Stimulated activated CD4-positive, alpha-beta T cell treated with anti-CD3 and anti-CD28 coated beads, TNF-alpha, amount 100 ng/mL, for 1 hour (primary cell): Measurements from ENCODE around the gene LILRA5.
"Not testable (repeated sequence)": the region's sequence is repeated elsewhere in the genome, so short reads cannot be mapped to it uniquely, and the experiment has no call there.

ENCODE experiments used
- DNase-seq, 3 donors: peaks; one replicate each; pipeline ENCODE4 v3.0.0-alpha.2; 2020; ENCODE audit warnings: low read depth in 3 of 3, low spot score in 1 of 3

Gene LILRA5

DNA sequence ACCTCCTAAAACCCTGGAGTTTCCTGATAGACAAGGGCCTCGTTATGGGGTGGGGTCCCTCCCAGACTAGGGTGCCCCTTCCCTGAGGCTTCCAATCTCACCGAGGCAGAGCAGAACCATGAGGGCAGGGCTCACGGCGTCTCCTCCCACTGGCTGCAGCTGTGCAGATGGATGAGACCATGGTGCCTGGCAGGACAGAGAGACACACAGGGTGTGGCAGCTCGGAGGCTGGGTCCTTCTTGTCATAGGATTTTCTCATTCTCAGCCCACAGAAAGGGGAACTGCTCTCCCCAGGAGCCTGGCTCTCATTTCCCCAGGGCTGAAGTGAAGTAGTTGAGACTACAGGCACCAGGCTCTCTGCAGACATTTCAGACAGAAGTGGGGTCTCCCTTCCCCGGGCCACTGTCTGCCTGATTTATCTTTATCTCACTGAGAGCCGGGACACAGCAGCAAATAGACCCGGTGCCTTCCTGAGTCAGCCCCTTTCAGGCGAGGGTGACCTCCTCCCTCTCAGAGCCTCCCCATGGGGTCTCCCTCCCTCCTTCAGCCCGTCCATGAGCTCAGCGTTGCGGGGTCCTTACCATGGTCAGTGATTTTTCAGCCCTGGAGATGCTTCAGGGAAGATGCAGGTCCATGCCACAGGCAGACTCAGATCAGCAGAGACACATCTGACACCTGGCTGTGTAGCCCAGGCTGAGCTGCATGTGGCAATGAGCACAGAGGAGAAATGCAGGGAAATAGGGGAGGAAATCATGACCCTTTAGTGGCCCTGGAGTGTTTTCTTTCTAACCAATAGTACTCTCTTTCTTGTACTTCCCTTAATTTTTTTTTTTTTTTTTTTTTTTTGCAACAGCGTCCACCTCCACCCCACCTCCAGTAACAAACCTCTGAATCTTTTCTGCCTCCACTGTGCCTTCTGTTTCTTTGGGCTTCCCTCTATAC lies at the start of gene LILRA5:
Gene LILRA5, minus strand, starts transcription at position 731 of the 942 bp plus-strand sequence. Its CDS starts 147 bp downstream, at position 584.
- no peak for DNase-seq

DNA sequence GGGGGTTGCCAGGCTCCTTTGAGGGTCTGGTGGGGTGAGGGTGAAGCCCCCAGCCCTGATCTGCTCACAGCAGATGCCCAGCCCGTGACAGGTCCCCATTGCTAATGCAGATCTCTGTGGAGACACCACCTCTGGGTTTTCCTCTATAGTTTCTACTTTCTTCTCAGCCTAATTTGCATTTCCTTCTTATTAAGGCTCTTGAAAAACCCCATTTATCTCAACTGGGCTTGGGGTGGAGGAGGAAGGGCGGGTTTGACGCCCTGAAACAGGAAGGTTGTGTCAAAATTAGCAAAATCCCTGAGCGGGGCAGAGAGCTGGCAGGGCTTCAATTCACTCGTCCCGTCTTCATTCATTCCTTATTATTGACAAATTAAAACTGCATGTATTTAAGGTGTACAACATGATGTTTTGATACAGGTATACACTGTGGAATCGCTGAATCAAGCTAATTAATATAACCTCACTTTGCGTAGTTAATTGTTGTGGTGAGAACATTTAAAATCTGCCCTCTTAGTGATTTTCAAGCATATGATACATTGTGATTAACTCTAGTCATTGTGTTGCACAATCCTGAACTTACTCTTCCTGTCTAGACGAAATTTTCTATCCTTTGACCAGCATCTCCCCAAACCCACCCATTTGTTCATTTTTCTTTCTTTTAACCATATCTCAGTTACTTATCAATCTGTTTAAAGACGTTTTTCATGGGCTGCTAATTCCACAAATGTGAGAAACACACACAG lies 48.9 kb upstream of the LILRA5 start:
- not testable (repeated sequence) for DNase-seq

DNA sequence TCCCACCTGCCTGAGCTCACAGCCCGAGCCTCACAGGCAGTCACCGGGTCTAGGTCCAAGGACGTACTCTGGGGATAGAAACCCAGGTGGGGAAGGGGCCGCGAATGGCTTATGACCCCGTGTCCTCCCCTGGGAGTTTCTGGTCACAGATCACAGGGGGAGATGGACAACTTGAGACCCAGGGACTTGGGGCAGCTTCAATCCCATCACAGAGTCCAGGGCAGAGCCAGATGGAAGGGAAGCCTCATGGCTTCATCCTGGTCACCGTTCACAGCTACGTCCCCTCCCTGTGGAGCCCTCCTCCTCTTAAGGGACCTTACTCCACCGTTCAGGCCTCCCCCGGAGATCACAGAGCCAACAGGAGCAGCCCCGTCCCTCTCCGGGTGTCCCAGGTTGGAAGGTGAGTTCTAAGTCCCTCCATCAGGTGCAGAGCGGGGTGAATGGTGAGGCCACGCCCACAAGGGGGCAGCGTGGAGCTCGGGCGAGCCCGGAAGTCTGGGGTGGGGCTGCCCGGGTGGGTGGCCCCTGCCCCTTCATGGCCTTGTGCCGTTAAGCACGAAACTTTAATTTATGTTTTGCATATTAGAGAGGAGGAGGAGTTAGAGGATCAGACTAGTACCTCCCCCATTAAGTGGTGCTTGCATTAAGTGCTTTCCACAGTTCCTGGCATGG lies 46.3 kb upstream of the LILRA5 start:
- peak; percentile 28 to 63 (median 56) for DNase-seq

DNA sequence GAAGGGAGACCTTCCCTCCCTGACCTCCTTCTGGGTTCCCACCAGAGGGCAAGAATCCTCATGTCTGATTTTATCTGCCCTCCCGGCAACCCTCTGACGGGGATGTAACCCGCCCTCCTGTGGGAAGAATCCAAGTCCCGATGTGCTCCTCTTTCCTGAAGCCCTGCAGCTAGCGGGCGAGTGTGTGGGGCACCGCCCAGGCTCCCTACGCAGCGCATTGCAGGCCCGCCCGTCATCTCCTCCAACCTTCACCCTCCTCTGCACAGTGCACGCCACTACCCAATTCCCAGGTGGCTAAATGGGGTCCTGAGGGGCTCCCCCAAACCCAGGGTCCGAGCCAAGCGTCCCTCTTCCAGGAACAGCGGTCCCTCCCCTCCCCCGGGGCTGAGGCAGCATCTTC lies 44.4 kb upstream of the LILRA5 start:
- DNase-seq = no peak

DNA sequence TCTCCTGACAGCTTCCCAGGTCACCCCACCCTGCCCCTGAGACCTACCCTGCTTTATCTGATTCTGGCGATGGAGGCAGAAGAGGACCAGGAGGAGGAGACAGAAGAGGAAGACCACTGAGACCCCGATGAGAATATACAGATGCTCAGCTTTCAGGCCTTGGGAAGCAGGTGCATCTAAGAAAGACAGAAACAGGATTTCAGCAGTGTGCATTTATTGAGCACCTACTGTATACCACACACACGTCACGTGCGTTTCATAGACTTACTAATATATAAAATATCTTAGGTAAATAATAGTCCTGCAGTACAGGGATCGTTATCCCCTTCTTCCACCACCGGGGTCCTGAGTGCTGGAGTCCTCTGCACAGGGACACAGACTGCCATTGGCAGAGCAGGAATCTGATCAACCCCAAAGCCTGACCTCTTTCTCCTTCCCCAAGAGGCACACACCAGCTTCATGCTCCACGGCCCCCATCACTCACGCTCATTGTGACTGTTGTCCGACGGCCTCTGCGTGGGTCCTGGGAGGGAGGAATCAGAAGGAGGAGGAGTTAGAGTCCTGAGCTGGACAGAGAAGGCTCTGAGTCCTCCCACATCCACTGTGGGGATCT lies 43.6 kb upstream of the LILRA5 start:
- DNase-seq = no peak

DNA sequence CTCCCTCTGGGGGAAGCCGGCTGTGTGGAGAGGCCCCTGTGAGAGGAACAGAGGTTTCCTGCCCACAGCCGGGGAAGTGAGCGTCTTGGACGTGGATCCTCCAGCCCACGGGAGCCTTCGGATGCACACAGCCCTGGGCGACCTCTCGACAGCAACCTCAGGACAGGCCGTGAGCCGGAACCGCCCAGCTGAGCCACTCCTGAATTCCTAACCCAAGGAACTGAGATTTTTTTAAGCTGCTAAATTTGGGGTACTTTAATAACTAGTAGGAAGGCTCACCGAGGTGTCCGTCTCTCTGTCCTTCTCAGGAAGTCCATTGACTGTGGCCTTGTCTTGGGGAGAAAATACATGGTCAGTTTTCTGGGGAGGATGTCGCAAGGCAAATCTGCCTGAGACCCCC lies 42.7 kb upstream of the LILRA5 start:
- DNase-seq = no peak

DNA sequence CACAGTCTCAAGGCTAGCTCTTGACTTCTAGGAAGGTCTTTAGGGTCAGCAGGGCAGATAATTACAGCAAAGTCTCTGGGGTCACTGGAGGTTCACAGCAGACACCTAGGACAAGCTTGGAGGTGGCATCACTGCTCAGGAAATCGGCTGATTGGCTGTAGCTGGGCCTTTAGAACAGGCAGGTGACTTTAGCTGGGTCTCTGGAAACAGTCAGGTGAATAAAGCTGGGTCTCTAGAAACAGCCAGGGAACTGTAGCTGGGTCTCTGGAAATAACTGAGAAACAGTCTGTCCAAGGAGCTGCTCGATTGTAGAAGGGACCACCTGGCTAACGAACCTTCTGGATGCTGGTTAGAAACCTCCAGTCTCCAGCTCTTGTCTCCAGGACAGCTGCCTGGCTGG lies 41.8 kb upstream of the LILRA5 start:
- no peak for DNase-seq

DNA sequence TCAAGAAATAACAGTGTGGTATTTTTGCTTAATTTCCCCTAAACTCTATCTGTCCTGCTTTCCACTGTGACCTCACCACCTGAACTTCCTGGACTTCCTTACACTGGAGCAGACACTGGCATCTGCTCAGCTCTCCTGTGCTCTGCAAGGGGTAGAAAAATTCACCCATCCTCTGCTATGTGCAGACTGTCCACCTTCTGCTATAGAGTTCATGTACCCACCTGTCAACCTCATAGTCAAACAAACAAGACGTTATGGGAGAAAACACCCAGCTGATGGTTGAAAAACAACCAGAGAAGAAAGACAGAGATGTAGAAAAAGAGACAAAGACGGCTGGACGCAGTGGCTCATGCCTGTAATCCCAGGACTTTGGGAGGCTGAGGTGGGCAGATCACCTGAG lies 39.6 kb upstream of the LILRA5 start:
- no peak for DNase-seq

DNA sequence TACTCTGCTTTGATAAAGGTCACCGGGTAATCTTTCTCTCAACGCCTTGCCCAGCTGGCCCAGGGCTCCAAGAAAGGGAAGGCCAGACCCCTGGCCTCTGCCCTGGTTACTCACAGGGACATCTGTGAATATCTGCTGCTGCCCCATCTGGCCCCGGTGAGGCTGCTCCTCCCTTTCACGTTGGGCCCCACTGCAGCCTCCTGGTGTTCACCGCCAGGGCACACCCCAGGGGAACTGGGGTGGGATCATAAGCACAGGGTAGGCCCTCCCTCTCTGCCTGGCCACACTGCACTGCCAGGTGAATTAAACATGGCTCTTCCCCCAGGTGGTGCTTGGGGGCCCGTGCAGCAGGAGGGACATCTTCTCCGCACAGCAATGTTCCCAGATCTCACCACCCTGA lies 39.1 kb upstream of the LILRA5 start:
- DNase-seq = no peak

DNA sequence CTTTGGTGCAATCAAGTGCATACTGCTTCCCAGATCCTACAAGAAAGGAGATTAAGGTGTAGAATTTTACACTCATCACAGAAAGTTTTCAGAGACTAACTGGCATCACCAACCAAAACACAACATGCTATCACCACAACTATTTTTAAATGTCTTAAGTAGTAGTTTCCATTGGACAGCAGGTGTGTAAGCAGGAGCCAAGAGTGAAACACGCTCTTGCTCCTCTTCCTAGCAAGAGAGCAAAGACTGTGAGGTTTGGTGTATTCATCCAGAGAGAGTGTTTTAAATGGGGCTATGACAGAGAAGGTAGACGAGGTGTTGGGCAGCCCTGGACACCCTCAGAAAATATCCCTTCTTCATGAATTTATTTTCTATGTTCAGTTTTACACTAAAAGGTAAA lies 38.5 kb upstream of the LILRA5 start:
- no peak for DNase-seq

DNA sequence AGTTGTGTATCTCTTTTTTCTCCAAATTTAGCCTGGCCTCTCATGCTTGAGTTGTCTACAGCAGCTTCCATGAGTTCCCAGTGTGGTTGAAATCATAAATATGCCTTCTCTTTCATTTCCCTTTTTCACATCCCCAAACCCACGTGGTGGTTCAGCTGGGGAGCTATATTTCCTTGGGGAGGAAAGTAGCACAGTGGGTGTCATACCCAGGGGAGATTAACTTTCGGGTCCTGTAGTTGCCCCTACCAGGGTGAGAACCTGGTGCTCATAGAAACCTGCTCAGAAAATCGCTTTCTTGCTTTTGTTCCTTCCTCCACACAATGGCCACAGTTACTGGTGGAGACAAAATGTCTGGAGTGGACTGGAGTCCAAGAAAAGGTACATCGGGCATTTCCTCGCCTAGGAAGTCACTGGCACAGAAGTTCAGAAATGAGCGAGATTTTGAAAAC lies 33.0 kb upstream of the LILRA5 start:
- DNase-seq = no peak

DNA sequence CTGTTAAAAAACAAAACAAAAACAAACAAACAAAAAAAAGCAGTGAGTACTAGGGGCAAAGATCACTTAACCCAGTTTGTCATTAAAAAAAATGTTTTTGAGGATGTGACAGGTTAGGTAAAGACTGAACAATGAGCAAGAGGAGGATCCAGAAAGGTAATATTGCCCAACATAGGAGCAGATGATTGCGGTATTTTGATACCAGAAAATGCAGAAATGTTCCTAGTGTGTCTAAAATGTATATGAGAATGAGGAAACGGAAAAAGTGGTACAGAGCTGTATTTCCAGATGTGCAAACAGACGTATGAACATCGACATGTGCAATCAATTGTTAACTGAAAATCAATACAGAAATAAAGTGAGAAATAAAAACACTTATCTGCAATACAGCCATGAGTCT lies 30.9 kb upstream of the LILRA5 start:
- no peak for DNase-seq

DNA sequence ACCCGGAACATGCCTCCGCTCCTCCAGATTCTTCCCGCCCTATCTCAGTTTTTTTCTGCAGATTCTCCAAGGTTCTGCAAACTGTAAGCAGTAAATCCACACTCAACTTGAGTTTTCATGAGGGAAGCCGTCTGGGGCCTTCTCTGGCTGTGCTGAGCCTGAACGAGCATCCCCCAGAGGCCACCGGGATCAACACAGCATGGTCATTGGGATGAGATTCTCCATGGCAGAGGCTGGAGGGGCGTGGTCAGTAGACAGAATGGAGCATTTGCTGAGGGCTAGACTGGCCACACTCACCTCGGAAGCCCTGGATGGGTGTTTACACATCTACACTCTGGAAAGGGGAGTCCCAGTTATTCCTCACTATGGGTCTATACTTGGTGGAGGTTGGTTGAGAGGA lies 28.3 kb upstream of the LILRA5 start:
- DNase-seq = no peak

DNA sequence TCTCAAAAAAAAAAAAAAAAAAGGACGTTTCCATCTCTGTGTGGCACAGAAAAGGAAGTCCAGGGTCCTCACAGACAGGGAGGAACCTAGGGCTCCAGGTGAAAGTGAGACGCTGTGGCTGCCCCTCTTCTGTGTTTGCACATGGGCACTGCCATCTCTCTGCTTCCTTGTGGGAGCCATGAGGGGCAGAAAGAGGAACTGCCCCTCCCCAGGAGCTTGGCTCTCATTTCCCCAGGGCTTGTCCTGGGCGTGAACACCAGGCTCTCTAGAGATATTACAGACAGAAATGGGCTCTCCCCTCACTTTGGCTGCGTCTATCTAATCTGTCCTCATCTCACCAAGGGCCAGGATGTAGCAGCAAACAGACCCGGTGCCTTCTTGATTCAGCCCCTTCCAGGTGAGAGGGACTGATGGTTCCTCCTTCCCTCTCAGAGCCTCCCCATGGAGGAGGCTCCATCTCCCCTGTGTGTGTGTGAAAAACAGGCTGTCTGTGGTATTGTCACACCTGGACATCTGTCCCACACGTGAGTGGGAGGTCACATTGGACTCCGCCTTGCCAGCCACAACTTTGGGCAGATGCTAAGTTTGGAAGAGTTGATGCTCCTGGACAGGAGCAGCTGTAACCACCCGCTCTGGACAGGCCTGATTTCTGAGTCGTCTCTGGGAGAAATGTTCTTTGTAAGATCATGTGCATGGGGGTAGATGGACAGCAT lies 26.8 kb upstream of the LILRA5 start:
- no peak for DNase-seq

DNA sequence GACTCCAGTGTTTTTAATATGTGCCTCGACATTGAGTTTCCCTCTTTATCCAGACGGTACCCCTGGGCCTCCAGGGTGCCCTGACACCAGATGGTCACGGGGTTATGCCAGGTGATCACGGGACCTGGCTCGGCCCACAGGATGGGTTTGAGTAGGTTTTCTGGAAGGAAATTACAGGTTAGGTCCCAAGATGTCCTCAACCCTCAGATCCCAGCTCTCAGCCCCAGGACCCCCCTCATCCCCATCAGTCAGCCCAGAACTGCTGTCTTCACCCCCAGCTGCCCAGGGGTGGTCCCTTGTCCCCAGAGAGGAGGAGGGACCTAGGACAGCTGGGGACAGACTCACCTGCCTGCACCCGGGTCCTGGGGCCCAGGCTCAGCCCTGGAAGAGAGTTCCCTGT lies 25.6 kb upstream of the LILRA5 start:
- DNase-seq = no peak

DNA sequence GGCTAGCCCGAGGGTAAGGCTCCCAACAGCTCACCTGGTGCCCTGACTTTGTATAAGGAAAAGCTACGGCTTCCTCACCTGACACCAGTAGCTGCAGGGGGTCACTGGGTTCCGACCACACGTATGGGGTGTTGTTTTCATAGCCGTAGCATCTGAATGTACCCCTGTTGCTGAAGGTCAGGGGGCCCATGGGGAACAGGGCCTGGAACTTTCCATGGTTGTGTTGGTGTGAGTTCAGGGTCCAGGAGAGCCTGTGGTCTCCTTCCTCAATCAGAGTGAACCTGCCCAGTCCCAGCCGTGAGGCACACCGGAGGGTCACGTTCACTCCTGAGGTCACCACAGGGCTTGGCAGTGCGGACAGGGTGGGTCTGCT lies 24.9 kb upstream of the LILRA5 start:
- DNase-seq = no peak

DNA sequence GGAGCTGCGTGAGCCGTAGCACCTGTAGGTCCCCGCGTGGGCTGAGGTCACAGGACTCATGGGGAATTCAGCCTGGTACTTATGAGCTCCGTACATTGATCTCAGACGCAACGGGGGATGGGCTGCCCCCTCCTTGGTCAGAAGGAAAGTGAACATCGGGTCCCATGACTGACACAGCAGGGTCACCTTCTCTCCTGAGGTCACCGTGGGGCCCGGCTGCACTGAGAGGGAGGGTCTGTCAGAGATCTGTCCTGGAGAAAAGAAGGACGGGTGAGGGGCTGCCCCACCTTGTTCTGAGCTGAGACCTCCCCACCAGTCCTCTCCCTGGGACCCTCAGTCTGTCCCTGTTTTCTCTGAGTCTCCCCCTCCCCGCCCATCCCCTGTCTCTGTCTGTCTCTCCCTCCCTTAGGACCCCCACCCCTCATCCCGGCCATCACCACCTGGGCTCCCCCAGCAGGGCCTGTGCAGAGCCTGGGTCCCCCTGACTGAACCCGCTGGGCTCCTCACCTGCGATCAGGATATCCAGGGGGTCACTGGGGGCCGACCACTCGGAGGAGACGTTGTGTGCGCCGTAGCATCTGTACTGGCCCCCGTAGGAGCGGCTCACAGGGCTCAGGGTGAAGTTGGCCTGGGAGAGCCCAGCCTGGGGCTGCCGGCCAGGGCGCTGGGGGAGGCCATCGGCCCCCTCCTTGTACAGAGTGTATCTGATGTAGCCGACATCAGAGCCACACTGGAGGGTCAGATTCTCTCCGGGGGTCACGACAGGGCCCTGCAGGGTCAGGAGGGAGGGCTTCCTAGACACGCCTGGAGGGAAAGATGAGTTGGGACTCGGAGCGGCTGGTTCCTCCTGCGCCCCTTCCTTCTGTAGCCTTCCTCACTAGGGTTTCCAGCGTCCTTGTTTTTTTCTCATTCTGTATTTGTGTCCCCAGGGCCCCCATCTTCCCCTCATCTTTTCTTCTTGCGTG lies 24.2 kb upstream of the LILRA5 start:
- no peak for DNase-seq

DNA sequence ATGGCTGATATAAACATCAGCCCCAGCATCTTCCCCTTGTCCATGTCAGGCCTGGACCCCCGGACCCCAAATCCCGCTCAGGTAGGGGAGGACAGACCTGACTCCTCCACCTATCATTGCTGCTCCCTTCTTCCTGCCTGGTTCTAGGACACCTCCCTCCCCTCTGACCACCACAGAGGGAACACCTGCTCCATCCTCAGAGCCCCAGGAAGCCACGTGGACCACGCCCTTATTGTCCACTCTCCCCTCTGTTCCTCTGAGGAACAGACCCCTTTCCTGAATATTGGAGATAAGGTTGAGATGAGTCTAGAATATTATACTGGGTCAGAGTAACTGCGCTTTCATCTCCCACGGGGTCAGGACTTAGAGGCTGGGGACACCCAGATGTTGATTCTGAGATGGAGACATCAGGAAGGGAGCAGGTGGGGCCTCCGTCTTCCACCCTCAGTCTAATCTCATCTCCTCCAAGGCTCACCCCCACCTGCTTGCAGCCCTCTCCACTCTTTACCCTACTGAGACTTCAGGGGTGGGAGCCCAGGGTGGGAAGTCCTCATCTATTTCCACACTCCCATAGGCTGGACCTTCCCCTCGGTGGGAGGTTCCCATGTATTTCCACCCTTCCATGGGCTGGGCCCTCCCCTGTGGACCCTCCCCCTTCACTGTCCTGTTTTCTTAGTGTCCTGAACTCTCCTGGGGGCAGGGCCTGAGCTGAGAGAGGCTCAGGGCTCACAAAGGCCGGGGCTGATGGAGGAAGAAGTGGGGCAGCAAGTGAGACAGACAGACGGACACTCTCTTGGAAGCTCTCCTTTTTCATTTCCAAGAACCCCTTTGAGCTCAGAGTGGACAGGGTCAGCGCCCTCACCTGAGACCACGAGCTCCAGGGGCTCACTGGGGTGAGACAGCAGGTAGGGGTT lies 23.3 kb upstream of the LILRA5 start:
- DNase-seq = no peak
